Nucleus accumbens (tissue), 56 donors: ENCODE data around the gene PDK4.
"Not testable (repeated sequence)": the region's sequence is repeated elsewhere in the genome, so short reads cannot be mapped to it uniquely, and the experiment has no call there.

Source experiments
- DNase-seq, 56 donors: peaks; one replicate each; lab custom pipeline; 2025; lab: John Stamatoyannopoulos, UW

Gene PDK4

GRCh38 chr7:95579318-95579717 is 17.0 kb downstream of the PDK4 start:
- no peak for DNase-seq

GRCh38 chr7:95578299-95578855 is 17.9 kb downstream of the PDK4 start:
- DNase-seq, result no peak

GRCh38 chr7:95577137-95577536 is 19.2 kb downstream of the PDK4 start:
- DNase-seq, result no peak

- DNase-seq, result no peak
These were observed 26.6 kb downstream of the PDK4 start for GRCh38 chr7:95569720-95570119.

GRCh38 chr7:95560674-95561073 is 35.6 kb downstream of the PDK4 start:
- DNase-seq, result no peak

GRCh38 chr7:95558864-95559263 is 37.5 kb downstream of the PDK4 start:
- DNase-seq, result no peak

GRCh38 chr7:95556777-95557176 is 39.5 kb downstream of the PDK4 start:
- no peak for DNase-seq

- DNase-seq, result no peak
These were observed 42.4 kb downstream of the PDK4 start for GRCh38 chr7:95553939-95554338.

- DNase-seq, result not testable (repeated sequence)
These were observed 44.0 kb downstream of the PDK4 start for GRCh38 chr7:95552010-95552926.

- DNase-seq, result no peak
These were observed 45.8 kb downstream of the PDK4 start for GRCh38 chr7:95550546-95550945.

GRCh38 chr7:95549818-95550529 is 46.3 kb downstream of the PDK4 start:
- peak in 54 of 56 donors; percentile 12 to 91 (median 69) for DNase-seq

GRCh38 chr7:95547361-95548348 is 48.7 kb downstream of the PDK4 start:
- no peak for DNase-seq

- no peak for DNase-seq
These were observed 49.7 kb downstream of the PDK4 start for GRCh38 chr7:95546647-95547046.

- DNase-seq, result peak in 1 of 56 donors; percentile 17
These were observed 50.6 kb downstream of the PDK4 start for GRCh38 chr7:95545673-95546072.

GRCh38 chr7:95545007-95545615 is 51.2 kb downstream of the PDK4 start:
- DNase-seq, result peak in 33 of 56 donors; percentile 2 to 66 (median 23)

GRCh38 chr7:95544171-95544570 is 52.1 kb downstream of the PDK4 start:
- no peak for DNase-seq

GRCh38 chr7:95543312-95543711 is 53.0 kb downstream of the PDK4 start:
- DNase-seq, result no peak

GRCh38 chr7:95540366-95540765 is 56.0 kb downstream of the PDK4 start:
- no peak for DNase-seq

- DNase-seq, result no peak
These were observed 56.9 kb downstream of the PDK4 start for GRCh38 chr7:95539426-95539825.

GRCh38 chr7:95537468-95537867 is 58.8 kb downstream of the PDK4 start:
- no peak for DNase-seq
